Measurements from ENCODE around the gene PPP1R15A. TPM values are rescaled to one million over a fixed set of nuclear protein-coding genes. Genes with fewer than 3 reads are reported as not detected.

The PPP1R15A gene
- total and polyA plus RNA-seq, 2 donors (not counting 3 experiments of a cell fraction or from before 2014, with no cell fraction given), result 42.3 to 67.4 TPM

GRCh38 chr19:48915757-48916156 is 43.5 kb downstream of the PPP1R15A start:
- no peaks in the 10 kb centered on the region for H4K20me1 ChIP-seq (replicated peaks; ENCODE audit: control insufficient read depth, extremely low read depth, insufficient read depth, low read length)
- no peak overlapping the region for H2AFZ ChIP-seq (ENCODE audit: low read depth, low read length)
- no peak overlapping the region for H3K9ac ChIP-seq (replicated peaks; ENCODE audit: extremely low read depth, insufficient read depth, low read length)
- no peak overlapping the region for H3K27ac ChIP-seq (ENCODE audit: insufficient read depth, low read depth, low read length)
- no TSS peak for BruUV-seq (replicated peaks)
- no peak for FAIRE-seq
- H3K27me3 ChIP-seq (ENCODE audit: control insufficient read depth in 2 of 2, insufficient read depth in 2 of 2, low read length in 2 of 2), result no peaks in the 10 kb centered on the region
- H3K9me1 ChIP-seq (replicated peaks; ENCODE audit: control insufficient read depth, extremely low read depth, insufficient read depth, low read length), result no peaks in the 10 kb centered on the region
- H3K4me3 ChIP-seq (replicated peaks in 1 of 3; ENCODE audit: insufficient read depth in 1 of 3, low read depth in 1 of 3, low read length in 3 of 3), result no peak overlapping the region
- DNase-seq (ENCODE audit: low read depth, low spot score), result no peak
- intact Hi-C loops (cut with micrococcal nuclease), result no loop called here
- no peaks in the 10 kb centered on the region for H3K4me1 ChIP-seq (ENCODE audit: control insufficient read depth, extremely low read depth, insufficient read depth, low read length)
- peaks cover 7 to 36% of the 10 kb centered on the region in 2 experiments for H3K36me3 ChIP-seq (ENCODE audit: control insufficient read depth in 2 of 2, extremely low read depth in 1 of 2, insufficient read depth in 2 of 2, low read length in 2 of 2)
- ChIA-PET CTCF (interaction anchor here (1.2 kb wide), 1 partner anchor 18 kb away, joined by 4 read pairs; the partner anchor contains the start of gene DHDH), POLR2A (interaction anchor here (0.7 kb wide), 1 partner anchor 40 kb away, joined by 3 read pairs; no protein-coding TSS in a partner anchor)
- no peaks in the 10 kb centered on the region for H3K79me2 ChIP-seq (ENCODE audit: control insufficient read depth, insufficient read depth, low read length)
- no peak for TF ChIP-seq FOS (IDR thresholded peaks at IDR 0.05; ENCODE audit: borderline replicate concordance, insufficient read depth, low read length)
- no peak for TF ChIP-seq MAX (IDR thresholded peaks at IDR 0.05; ENCODE audit: insufficient read depth, insufficient read length)
- no peak for TF ChIP-seq GATA2 (IDR thresholded peaks at IDR 0.05; ENCODE audit: insufficient read depth, insufficient read length, low read depth, low read length)
- TF ChIP-seq JUN (IDR thresholded peaks at IDR 0.05; ENCODE audit: borderline replicate concordance, insufficient read depth, insufficient read length, low read depth), result no peak
- TF ChIP-seq POLR2AphosphoS5 (IDR thresholded peaks at IDR 0.05; ENCODE audit: insufficient read depth, low read depth, low read length), result no peak
- TF ChIP-seq CTCF (IDR thresholded peaks at IDR 0.05; ENCODE audit: extremely low read depth in 1 of 2, insufficient read depth in 1 of 2, low read depth in 1 of 2, low read length in 2 of 2), result no peak
- H3K4me2 ChIP-seq (ENCODE audit: insufficient read depth, low read length), result no peak overlapping the region
- dilution Hi-C loops (cut with MboI; ENCODE audit: extremely low pct_ligation_motif_present, low sequenced_read_pairs), result no loop called here
- H3K9me3 ChIP-seq (replicated peaks; ENCODE audit: control insufficient read depth, insufficient read depth, low read length), result no peaks in the 10 kb centered on the region

Data from endothelial cell of umbilical vein (primary cell).